ENCODE measurements around the gene OR2M5. TPM values are rescaled to one million over a fixed set of nuclear protein-coding genes. Genes with fewer than 3 reads are reported as not detected.

Gene OR2M5
- total RNA-seq, 1 experiment from 2014 or later: not detected

GRCh38 chr1:248183996-248184395, 39.0 kb downstream of the OR2M5 start:
- Histone ChIP-seq H3K27me3 (ENCODE audit: control insufficient read depth, insufficient read depth, low read length) (no peaks in the 10 kb centered on the region), H3K4me3 (ENCODE audit: insufficient read depth, low read depth, low read length) (no peak overlapping the region), H3K36me3 (replicated peaks; ENCODE audit: control insufficient read depth, insufficient read depth, low read length) (no peaks in the 10 kb centered on the region)
- DNase-seq: no peak

GRCh38 chr1:248187363-248187762, 42.4 kb downstream of the OR2M5 start:
- Histone ChIP-seq H3K27me3 (ENCODE audit: control insufficient read depth, insufficient read depth, low read length) (no peaks in the 10 kb centered on the region), H3K4me3 (ENCODE audit: insufficient read depth, low read depth, low read length) (no peak overlapping the region), H3K36me3 (replicated peaks; ENCODE audit: control insufficient read depth, insufficient read depth, low read length) (no peaks in the 10 kb centered on the region)
- no peak for DNase-seq

- no peak for DNase-seq
- H3K36me3 ChIP-seq (replicated peaks; ENCODE audit: control insufficient read depth, insufficient read depth, low read length): no peaks in the 10 kb centered on the region
- no peaks in the 10 kb centered on the region for H3K27me3 ChIP-seq (ENCODE audit: control insufficient read depth, insufficient read depth, low read length)
- H3K4me3 ChIP-seq (ENCODE audit: insufficient read depth, low read depth, low read length): no peak overlapping the region
These were observed 44.1 kb downstream of the OR2M5 start for GRCh38 chr1:248189026-248189425.

GRCh38 chr1:248194117-248194516, 49.2 kb downstream of the OR2M5 start:
- Histone ChIP-seq H3K4me3 (ENCODE audit: insufficient read depth, low read depth, low read length) (no peak overlapping the region), H3K36me3 (replicated peaks; ENCODE audit: control insufficient read depth, insufficient read depth, low read length) (no peaks in the 10 kb centered on the region), H3K27me3 (ENCODE audit: control insufficient read depth, insufficient read depth, low read length) (no peaks in the 10 kb centered on the region)
- DNase-seq: no peak

Other genes starting within 250 kb of the OR2M5 start
- not detected in 2 replicates for gene OR2W3, start 249.6 kb upstream of the OR2M5 start, total RNA-seq (2014; rRNA removed; shearing (Covaris generic))
- not detected in 2 replicates for gene OR2T8, start 224.9 kb upstream of the OR2M5 start, total RNA-seq (2014; rRNA removed; shearing (Covaris generic))
- not detected in 2 replicates for gene OR2AJ1, start 220.3 kb upstream of the OR2M5 start, total RNA-seq (2014; rRNA removed; shearing (Covaris generic))
- not detected in 2 replicates for gene OR2L8, start 196.3 kb upstream of the OR2M5 start, total RNA-seq (2014; rRNA removed; shearing (Covaris generic))
- not detected in 2 replicates for gene OR2AK2, start 179.9 kb upstream of the OR2M5 start, total RNA-seq (2014; rRNA removed; shearing (Covaris generic))
- not detected in 2 replicates for gene OR2L5, start 131.5 kb upstream of the OR2M5 start, total RNA-seq (2014; rRNA removed; shearing (Covaris generic))
- not detected in 2 replicates for gene OR2L2, start 115.1 kb upstream of the OR2M5 start, total RNA-seq (2014; rRNA removed; shearing (Covaris generic))
- not detected in 2 replicates for gene OR2L3, start 98.3 kb upstream of the OR2M5 start, total RNA-seq (2014; rRNA removed; shearing (Covaris generic))
- gene OR2L13, start 50.0 kb upstream of the OR2M5 start, total RNA-seq (2014; rRNA removed; shearing (Covaris generic)): not detected in 2 replicates
- not detected in 2 replicates for gene OR2M2, start 29.7 kb downstream of the OR2M5 start, total RNA-seq (2014; rRNA removed; shearing (Covaris generic))
- gene OR2M3, start 52.1 kb downstream of the OR2M5 start, total RNA-seq (2014; rRNA removed; shearing (Covaris generic)): not detected in 2 replicates
- gene OR2M4, start 86.3 kb downstream of the OR2M5 start, total RNA-seq (2014; rRNA removed; shearing (Covaris generic)): not detected in 2 replicates
- gene OR2T33, start 132.8 kb downstream of the OR2M5 start, total RNA-seq (2014; rRNA removed; shearing (Covaris generic)): not detected in 2 replicates
- not detected in 2 replicates for gene OR2T12, start 158.3 kb downstream of the OR2M5 start, total RNA-seq (2014; rRNA removed; shearing (Covaris generic))
- not detected in 2 replicates for gene OR2M7, start 179.4 kb downstream of the OR2M5 start, total RNA-seq (2014; rRNA removed; shearing (Covaris generic))
- not detected in 2 replicates for gene OR14C36, start 203.6 kb downstream of the OR2M5 start, total RNA-seq (2014; rRNA removed; shearing (Covaris generic))
- gene OR2T4, start 216.5 kb downstream of the OR2M5 start, total RNA-seq (2014; rRNA removed; shearing (Covaris generic)): not detected in 2 replicates
- gene OR2T6, start 230.6 kb downstream of the OR2M5 start, total RNA-seq (2014; rRNA removed; shearing (Covaris generic)): not detected in 2 replicates

All from H7 (cell line).